PC-3 (cell line): ENCODE results near the gene UNC5C. TPM values are rescaled to one million over a fixed set of nuclear protein-coding genes. Genes with fewer than 3 reads are reported as not detected.

ENCODE experiments used
- ATAC-seq: fragments of 200-7000 bp; cut with Tn5 transposase; 2 replicates; pipeline ENCODE4 v1.9.1; 2020; ENCODE audit warnings: mild to moderate bottlenecking, moderate library complexity
- BruUV-seq: library from RNA; stranded (reverse); fragments of 400-500 nt; replicated peaks from 2 replicates; lab custom pipeline; 2021; lab: Mats Ljungman, UMichigan
- CTCF ChIA-PET: fragments of 300-600 bp; sonication (Branson Sonifier 250); formaldehyde crosslinking; loops from one replicate; lab custom pipeline; 2022; ENCODE audit warnings: antibody characterized with exemption; lab: Charles Lee
- POLR2A ChIA-PET: fragments of 300-600 bp; sonication (Branson Sonifier 250); formaldehyde crosslinking; loops from one replicate; lab custom pipeline; 2022; ENCODE audit warnings: antibody characterized with exemption; ENCODE audit not compliant: unreplicated experiment; lab: Charles Lee
- DNase-seq: peaks from one replicate; pipeline ENCODE4 v3.0.0-alpha.2; 2015
- H2AFZ ChIP-seq: fragments of 300-600 bp; sonication (generic); 2 replicates; pipeline ENCODE4 v1.6.0; 2016; ENCODE audit warnings: antibody characterized with exemption, low read length
- H3F3A ChIP-seq: fragments of 300-600 bp; sonication (generic); one replicate; pipeline ENCODE4 v1.6.0; 2017; ENCODE audit warnings: antibody characterized with exemption, low read length, control low read depth, mild to moderate bottlenecking; ENCODE audit not compliant: unreplicated experiment
- H3K27ac ChIP-seq: fragments of 300-600 bp; sonication (generic); 2 replicates; pipeline ENCODE4 v1.5.1; 2016; ENCODE audit warnings: mild to moderate bottlenecking, low read length
- H3K27me3 ChIP-seq: fragments of 300-600 bp; sonication (generic); 2 replicates; pipeline ENCODE4 v1.6.1; 2016; ENCODE audit warnings: low read length, mixed read lengths
- H3K36me3 ChIP-seq: fragments of 300-600 bp; sonication (generic); 2 replicates; pipeline ENCODE4 v1.6.1; 2016; ENCODE audit warnings: low read depth, mixed run types, low read length, mixed read lengths
- H3K4me1 ChIP-seq: fragments of 300-600 bp; sonication (generic); 2 replicates; pipeline ENCODE4 v1.5.1; 2016; ENCODE audit warnings: low read length; ENCODE audit not compliant: insufficient read depth
- H3K4me2 ChIP-seq: fragments of 300-600 bp; sonication (generic); 2 replicates; pipeline ENCODE4 v1.6.0; 2016; ENCODE audit warnings: low read length
- H3K4me3 ChIP-seq: fragments of 300-600 bp; sonication (generic); 2 replicates; pipeline ENCODE4 v1.5.1; 2016; ENCODE audit warnings: mild to moderate bottlenecking, low read length, mixed read lengths
- H3K79me2 ChIP-seq: fragments of 300-600 bp; sonication (generic); 2 replicates; pipeline ENCODE4 v1.6.1; 2017; ENCODE audit warnings: low read length, mixed read lengths
- H3K9ac ChIP-seq: fragments of 300-600 bp; sonication (generic); 2 replicates; pipeline ENCODE4 v1.6.0; 2016; ENCODE audit warnings: mild to moderate bottlenecking, low read length
- H3K9me2 ChIP-seq: fragments of 300-600 bp; sonication (generic); replicated peaks from 2 replicates; pipeline ENCODE4 v1.6.1; 2016; ENCODE audit warnings: mixed run types, low read length, mixed read lengths
- H3K9me3 ChIP-seq: fragments of 300-600 bp; sonication (generic); 2 replicates; pipeline ENCODE4 v1.6.1; 2016; ENCODE audit warnings: low read length, mixed read lengths
- H4K20me1 ChIP-seq: fragments of 300-600 bp; sonication (generic); 2 replicates; pipeline ENCODE4 v1.6.1; 2016; ENCODE audit warnings: low read length, mixed read lengths
- CTCF ChIP-seq: fragments of 300-600 bp; sonication (generic); conservative IDR thresholded peaks from 2 replicates; pipeline ENCODE4 v1.5.1; 2017; ENCODE audit warnings: antibody characterized with exemption, low read depth, mild to moderate bottlenecking, low read length
- EZH2 ChIP-seq: fragments of 300-600 bp; sonication (generic); IDR thresholded peaks from one replicate; pipeline ENCODE4 v1.6.1; 2017; ENCODE audit warnings: antibody characterized with exemption, mild to moderate bottlenecking, low read length; ENCODE audit not compliant: unreplicated experiment
- EZH2phosphoT487 ChIP-seq: fragments of 300-600 bp; sonication (generic); IDR thresholded peaks from 2 replicates; pipeline ENCODE4 v1.6.1; 2018; ENCODE audit warnings: mild to moderate bottlenecking, antibody characterized with exemption, low read length, borderline replicate concordance
- intact Hi-C: fragments of 100-400 bp; cut with micrococcal nuclease; formaldehyde crosslinking; loops from 2 replicates; pipeline ENCODE4 v1.9.0; 2023
- total RNA-seq: library from RNA; depleted of rRNA; stranded (reverse); fragments of >200 nt; gene quantifications from 2 replicates; pipeline ENCODE4 v1.2.3, GENCODE V29; 2014

UNC5C gene
- total RNA-seq, 1 experiment from 2014 or later = not detected

GRCh38 chr4:95532305-95532704, 16.5 kb downstream of the UNC5C start:
- H3K27me3 ChIP-seq = no peaks in the 10 kb centered on the region
- TF ChIP-seq EZH2 (no peak), CTCF (no peak), EZH2phosphoT487 (no peak)
- no peaks in the 10 kb centered on the region for H3K36me3 ChIP-seq
- CTCF ChIA-PET = interaction anchor here (0.5 kb wide), 1 partner anchor 13 kb away, joined by 4 read pairs; no protein-coding TSS in a partner anchor
- POLR2A ChIA-PET = interaction anchor here (0.6 kb wide), 1 partner anchor 317 kb away, joined by 3 read pairs; no protein-coding TSS in a partner anchor
- no peaks in the 10 kb centered on the region for H3K9me3 ChIP-seq
- peaks cover 4% of the 10 kb centered on the region; the same call in 1 of the 2 replicates for H3K4me1 ChIP-seq
- no peak overlapping the region for H2AFZ ChIP-seq
- H3K4me2 ChIP-seq = no peak overlapping the region
- ATAC-seq = no peak
- no peaks in the 10 kb centered on the region for H4K20me1 ChIP-seq
- intact Hi-C loops = no loop called here
- BruUV-seq = no TSS peak
- no peak overlapping the region for H3K9ac ChIP-seq
- DNase-seq = no peak
- H3K27ac ChIP-seq = no peak overlapping the region
- H3F3A ChIP-seq = no peaks in the 10 kb centered on the region
- no peak overlapping the region for H3K4me3 ChIP-seq
- no peaks in the 10 kb centered on the region for H3K9me2 ChIP-seq
- H3K79me2 ChIP-seq = no peaks in the 10 kb centered on the region

GRCh38 chr4:95531141-95531540, 17.6 kb downstream of the UNC5C start:
- Histone ChIP-seq H3K4me1 (peaks cover 4% of the 10 kb centered on the region; the same call in 1 of the 2 replicates), H3F3A (no peaks in the 10 kb centered on the region), H2AFZ (no peak overlapping the region), H3K27me3 (no peaks in the 10 kb centered on the region), H3K9me3 (no peaks in the 10 kb centered on the region), H4K20me1 (no peaks in the 10 kb centered on the region), H3K27ac (no peak overlapping the region), H3K79me2 (no peaks in the 10 kb centered on the region), H3K9ac (no peak overlapping the region), H3K9me2 (no peaks in the 10 kb centered on the region), H3K4me2 (no peak overlapping the region), H3K4me3 (no peak overlapping the region), H3K36me3 (no peaks in the 10 kb centered on the region)
- no peak for TF ChIP-seq EZH2phosphoT487
- no peak for TF ChIP-seq EZH2
- TF ChIP-seq CTCF = no peak
- ATAC-seq (no peak), DNase-seq (no peak)
- BruUV-seq = no TSS peak
- ChIA-PET POLR2A (no interaction called here), CTCF (no interaction called here)
- intact Hi-C loops = no loop called here

- ATAC-seq (no peak), DNase-seq (no peak)
- ChIA-PET CTCF (no interaction called here), POLR2A (no interaction called here)
- Histone ChIP-seq H3K79me2 (no peaks in the 10 kb centered on the region), H2AFZ (no peak overlapping the region), H3K27me3 (no peaks in the 10 kb centered on the region), H3K4me3 (no peak overlapping the region), H3K9ac (no peak overlapping the region), H3K27ac (no peak overlapping the region), H3K4me1 (peaks cover 4% of the 10 kb centered on the region; the same call in 1 of the 2 replicates), H3K9me3 (no peaks in the 10 kb centered on the region), H3K36me3 (no peaks in the 10 kb centered on the region), H4K20me1 (no peaks in the 10 kb centered on the region), H3K4me2 (no peak overlapping the region), H3F3A (no peaks in the 10 kb centered on the region), H3K9me2 (no peaks in the 10 kb centered on the region)
- TF ChIP-seq EZH2phosphoT487 (no peak), CTCF (no peak), EZH2 (no peak)
- no TSS peak for BruUV-seq
- intact Hi-C loops = no loop called here
These were observed 18.8 kb downstream of the UNC5C start for GRCh38 chr4:95529946-95530345.
